Measurements from ENCODE around the gene MRS2. TPM values are rescaled to one million over a fixed set of nuclear protein-coding genes. Genes with fewer than 3 reads are reported as not detected.
A peak's percentile ranks its signal among the peaks of the same experiment; 100 is the strongest.
"Not testable (repeated sequence)": the region's sequence is repeated elsewhere in the genome, so short reads cannot be mapped to it uniquely, and the experiment has no call there.

The MRS2 gene
- total RNA-seq, 1 donor from 2014 or later = 32.3 TPM

DNA sequence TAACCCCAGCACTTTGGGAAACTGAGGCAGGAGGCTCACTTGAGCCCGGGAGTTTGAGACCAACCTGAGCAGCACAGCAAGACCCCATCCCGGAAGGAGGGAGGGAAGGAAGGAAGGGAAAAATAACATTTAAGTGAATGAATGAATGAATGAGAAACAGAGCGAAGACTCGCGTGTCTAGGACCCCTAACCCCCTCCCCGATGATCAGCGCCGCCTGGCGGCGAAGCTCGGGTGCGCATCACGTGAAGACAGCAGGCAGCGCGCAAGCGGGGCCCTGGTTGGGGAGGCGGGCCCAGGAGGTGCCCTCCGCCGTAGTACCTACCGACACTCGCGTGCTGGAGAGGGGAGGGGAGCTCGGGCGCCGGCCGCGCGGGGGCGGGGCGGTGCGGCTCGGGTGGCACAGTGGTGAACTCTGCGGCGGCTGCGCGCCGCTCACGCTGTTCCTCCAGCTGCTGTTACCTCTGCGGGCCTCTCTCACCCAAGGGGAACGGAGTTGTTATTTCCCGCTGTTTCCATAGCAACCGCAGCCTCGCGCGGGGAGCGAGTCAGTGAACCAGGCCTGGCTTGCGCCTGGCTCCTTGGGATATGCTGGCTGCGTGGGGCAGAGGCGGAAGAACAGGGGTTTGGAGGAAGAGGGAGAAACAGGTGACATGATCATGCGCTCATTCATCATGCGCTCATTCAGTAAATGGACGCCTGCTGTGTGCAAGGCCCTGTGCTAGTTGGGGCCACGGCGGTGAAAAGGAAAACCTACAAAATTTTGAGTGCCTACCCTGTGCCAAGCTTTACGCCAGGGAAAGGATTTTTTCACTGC is 42.9 kb upstream of the MRS2 start:
- peak overlapping the region; percentile 78 for H3K4me2 ChIP-seq
- H3K79me2 ChIP-seq (ENCODE audit: low read depth) = no peaks in the 10 kb centered on the region
- peak overlapping the region; percentile 27 for H3K27ac Mint-ChIP-seq
- no peak for TF ChIP-seq EZH2phosphoT487 (IDR thresholded peaks at IDR 0.05)
- TF ChIP-seq, protein P1, sequence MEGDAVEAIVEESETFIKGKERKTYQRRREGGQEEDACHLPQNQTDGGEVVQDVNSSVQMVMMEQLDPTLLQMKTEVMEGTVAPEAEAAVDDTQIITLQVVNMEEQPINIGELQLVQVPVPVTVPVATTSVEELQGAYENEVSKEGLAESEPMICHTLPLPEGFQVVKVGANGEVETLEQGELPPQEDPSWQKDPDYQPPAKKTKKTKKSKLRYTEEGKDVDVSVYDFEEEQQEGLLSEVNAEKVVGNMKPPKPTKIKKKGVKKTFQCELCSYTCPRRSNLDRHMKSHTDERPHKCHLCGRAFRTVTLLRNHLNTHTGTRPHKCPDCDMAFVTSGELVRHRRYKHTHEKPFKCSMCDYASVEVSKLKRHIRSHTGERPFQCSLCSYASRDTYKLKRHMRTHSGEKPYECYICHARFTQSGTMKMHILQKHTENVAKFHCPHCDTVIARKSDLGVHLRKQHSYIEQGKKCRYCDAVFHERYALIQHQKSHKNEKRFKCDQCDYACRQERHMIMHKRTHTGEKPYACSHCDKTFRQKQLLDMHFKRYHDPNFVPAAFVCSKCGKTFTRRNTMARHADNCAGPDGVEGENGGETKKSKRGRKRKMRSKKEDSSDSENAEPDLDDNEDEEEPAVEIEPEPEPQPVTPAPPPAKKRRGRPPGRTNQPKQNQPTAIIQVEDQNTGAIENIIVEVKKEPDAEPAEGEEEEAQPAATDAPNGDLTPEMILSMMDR (IDR thresholded peaks at IDR 0.05) = peak; percentile 95
- no peak overlapping the region for H3K27ac ChIP-seq
- H3K27me3 ChIP-seq = no peaks in the 10 kb centered on the region
- H3K36me3 ChIP-seq = no peaks in the 10 kb centered on the region
- no peaks in the 10 kb centered on the region for H3K36me3 Mint-ChIP-seq
- H3K4me3 ChIP-seq = peak overlapping the region; percentile 59
- H3K4me1 Mint-ChIP-seq = peaks cover 12% of the 10 kb centered on the region
- no peaks in the 10 kb centered on the region for H4K20me1 ChIP-seq (ENCODE audit: low read depth)
- no peaks in the 10 kb centered on the region for H3K9me3 ChIP-seq (ENCODE audit: low read depth)
- H3F3A ChIP-seq (ENCODE audit: low read depth) = peaks cover 18% of the 10 kb centered on the region
- peak; percentile 88 for DNase-seq (ENCODE audit: low spot score)
- peaks cover 3% of the 10 kb centered on the region for H3K27me3 Mint-ChIP-seq (ENCODE audit: insufficient read depth, low read depth)
- H3K4me1 ChIP-seq = peaks cover 6% of the 10 kb centered on the region
- H3K9ac ChIP-seq = no peak overlapping the region
- peak overlapping the region; percentile 96 for H2AFZ ChIP-seq (replicated peaks)
- H3K4me3 Mint-ChIP-seq = peak overlapping the region; percentile 90
- H3K9me3 Mint-ChIP-seq = peaks cover 3% of the 10 kb centered on the region

DNA sequence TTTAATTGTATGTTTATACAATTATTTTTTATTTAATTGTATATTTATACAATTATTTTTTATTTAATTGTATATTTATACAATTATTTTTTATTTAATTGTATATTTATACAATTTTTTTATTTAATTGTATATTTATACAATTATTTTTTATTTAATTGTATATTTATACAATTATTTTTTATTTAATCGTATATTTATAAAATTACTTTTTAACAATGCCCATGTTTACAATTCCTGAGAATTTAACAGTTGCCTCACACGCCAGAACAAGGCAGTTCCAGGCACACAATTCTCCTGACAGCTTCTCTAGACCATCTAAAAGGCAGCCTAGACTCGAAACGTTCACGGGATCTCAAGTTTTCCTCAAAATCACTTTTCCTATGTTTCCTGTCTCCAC is 40.4 kb upstream of the MRS2 start:
- H3K4me1 ChIP-seq; H3K4me3 Mint-ChIP-seq; H3K9me3 ChIP-seq (ENCODE audit: low read depth); H4K20me1 ChIP-seq (ENCODE audit: low read depth); DNase-seq (ENCODE audit: low spot score); H3K9me3 Mint-ChIP-seq; H3K27me3 ChIP-seq; H3K36me3 ChIP-seq; H3K36me3 Mint-ChIP-seq; H3K27ac ChIP-seq; H3K4me3 ChIP-seq; H3K27me3 Mint-ChIP-seq (ENCODE audit: insufficient read depth, low read depth); H3K27ac Mint-ChIP-seq; H3K9ac ChIP-seq; H3K79me2 ChIP-seq (ENCODE audit: low read depth); H3K4me1 Mint-ChIP-seq; H3K4me2 ChIP-seq: not testable (repeated sequence)
- peak overlapping the region; percentile 86 for H2AFZ ChIP-seq (replicated peaks)
- H3F3A ChIP-seq (ENCODE audit: low read depth) = peaks cover 18% of the 10 kb centered on the region

DNA sequence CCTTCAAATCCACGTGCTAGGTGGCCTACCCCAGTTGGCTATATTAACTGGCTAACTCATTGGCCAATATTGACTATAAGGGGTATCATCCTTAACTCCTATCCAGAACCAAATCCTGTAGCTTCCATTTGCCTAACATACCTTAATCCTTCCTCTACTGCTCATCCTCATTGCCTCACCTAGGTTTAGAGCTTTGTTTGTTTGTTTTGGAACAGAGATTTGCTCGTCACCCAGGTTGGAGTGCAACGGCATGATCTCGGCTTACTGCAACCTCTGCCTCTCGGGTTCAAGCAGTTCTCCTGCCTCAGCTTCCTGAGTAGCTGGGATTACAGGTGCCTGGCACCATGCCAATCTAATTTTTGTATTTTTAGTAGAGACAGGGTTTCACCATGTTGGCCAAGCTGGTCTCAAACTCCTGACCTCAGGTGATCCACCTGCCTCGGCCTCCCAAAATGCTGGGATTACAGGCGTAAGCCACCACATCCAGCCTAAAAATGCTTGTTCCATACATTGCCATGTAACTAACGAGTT is 37.6 kb upstream of the MRS2 start:
- not testable (repeated sequence) for H3F3A ChIP-seq (ENCODE audit: low read depth); DNase-seq (ENCODE audit: low spot score); H3K27ac Mint-ChIP-seq; H2AFZ ChIP-seq (replicated peaks); H3K27me3 Mint-ChIP-seq (ENCODE audit: insufficient read depth, low read depth); H3K79me2 ChIP-seq (ENCODE audit: low read depth); H3K9me3 ChIP-seq (ENCODE audit: low read depth); H3K9me3 Mint-ChIP-seq; H3K4me1 ChIP-seq; H3K9ac ChIP-seq; H3K4me2 ChIP-seq; H3K27ac ChIP-seq; H3K36me3 ChIP-seq; H3K27me3 ChIP-seq; H4K20me1 ChIP-seq (ENCODE audit: low read depth); H3K4me3 Mint-ChIP-seq; H3K4me1 Mint-ChIP-seq; H3K36me3 Mint-ChIP-seq; H3K4me3 ChIP-seq

- Mint-ChIP-seq H3K4me1 (no peaks in the 10 kb centered on the region), H3K27me3 (ENCODE audit: insufficient read depth, low read depth) (peaks cover 5% of the 10 kb centered on the region), H3K27ac (no peak overlapping the region)
These were observed 28.1 kb upstream of the MRS2 start for GRCh38 chr6:24374612-24375011.

More at GRCh38 chr6:24374612-24375011, 28.1 kb upstream of the MRS2 start:
- Histone ChIP-seq H3K9ac (no peak overlapping the region), H3K4me1 (peaks cover 8% of the 10 kb centered on the region), H3F3A (ENCODE audit: low read depth) (no peaks in the 10 kb centered on the region), H3K4me2 (no peak overlapping the region), H3K9me3 (ENCODE audit: low read depth) (no peaks in the 10 kb centered on the region), H3K27me3 (no peaks in the 10 kb centered on the region), H4K20me1 (ENCODE audit: low read depth) (no peaks in the 10 kb centered on the region), H3K36me3 (no peaks in the 10 kb centered on the region), H3K27ac (no peak overlapping the region), H2AFZ (replicated peaks) (peak overlapping the region; percentile 26), H3K4me3 (no peak overlapping the region), H3K79me2 (ENCODE audit: low read depth) (no peaks in the 10 kb centered on the region)
- TF ChIP-seq EZH2 (IDR thresholded peaks at IDR 0.05) (no peak), EZH2phosphoT487 (IDR thresholded peaks at IDR 0.05) (no peak)
- TF ChIP-seq, protein P1 (IDR thresholded peaks at IDR 0.05) = no peak
- peaks cover 5% of the 10 kb centered on the region for H3K9me3 Mint-ChIP-seq
- H3K36me3 Mint-ChIP-seq = no peaks in the 10 kb centered on the region
- no peak for DNase-seq (ENCODE audit: low spot score)
- H3K4me3 Mint-ChIP-seq = no peak overlapping the region
